ENCODE results near the gene EPB41L4B. TPM values are rescaled to one million over a fixed set of nuclear protein-coding genes. Genes with fewer than 3 reads are reported as not detected.

EPB41L4B gene
- total and polyA plus RNA-seq, 2 of the 13 experiments (the other 11 are each of a cell fraction or from before 2014, with no cell fraction given), result 17.6 to 22.1 TPM

- peak; percentile 65; the same call in 1 of the 2 replicates for TF ChIP-seq PITX1 (CRISPR knock-in tag; IDR thresholded peaks at IDR 0.05)
- no peak for TF ChIP-seq ZNF746 (CRISPR knock-in tag; IDR thresholded peaks at IDR 0.05)
- no peak for TF ChIP-seq PCBP2 (optimal IDR thresholded peaks at IDR 0.05; ENCODE audit: low read depth, low read length, poor library complexity, severe bottlenecking)
- TF ChIP-seq CEBPG (CRISPR knock-in tag; IDR thresholded peaks at IDR 0.05), result peak; percentile 74
- no peak; the same call in 1 of the 2 replicates for TF ChIP-seq ATF7-NPFF (CRISPR knock-in tag; IDR thresholded peaks at IDR 0.05; ENCODE audit: low read depth)
- no peak; the same call in none of the 2 replicates for TF ChIP-seq POGK (CRISPR knock-in tag; conservative IDR thresholded peaks at IDR 0.05)
- TF ChIP-seq HNF4A (CRISPR knock-in tag; IDR thresholded peaks at IDR 0.05), result peak; percentile 66
- TF ChIP-seq TCF7 (IDR thresholded peaks at IDR 0.05; ENCODE audit: low read depth), result peak; percentile 58; the same call in 1 of the 2 replicates
- 0 out of 2 replicates have a peak, but pooled peaks have one; percentile 17 for TF ChIP-seq RAD21 (CRISPR knock-in tag; IDR thresholded peaks at IDR 0.05)
- no peak for TF ChIP-seq ZXDC (CRISPR knock-in tag; IDR thresholded peaks at IDR 0.05)
- peak; percentile 41; the same call in 1 of the 2 replicates for TF ChIP-seq ZNF503 (CRISPR knock-in tag; IDR thresholded peaks at IDR 0.05)
- peak; percentile 40; the same call in 1 of the 2 replicates for TF ChIP-seq TFDP2 (CRISPR knock-in tag; IDR thresholded peaks at IDR 0.05)
- 0 out of 2 replicates have a peak, but pooled peaks have one; percentile 69 for TF ChIP-seq ZNF34 (CRISPR knock-in tag; IDR thresholded peaks at IDR 0.05; ENCODE audit: borderline replicate concordance)
- TF ChIP-seq POLR2A (IDR thresholded peaks at IDR 0.05; ENCODE audit: insufficient read depth in 1 of 2, low read depth in 2 of 2, low read length in 2 of 2), result no peak
- TF ChIP-seq AHDC1 (CRISPR knock-in tag; IDR thresholded peaks at IDR 0.05; ENCODE audit: borderline replicate concordance), result peak; percentile 97
- TF ChIP-seq SUZ12 (IDR thresholded peaks at IDR 0.05; ENCODE audit: low read depth, low read length), result no peak
Observed at GRCh38 chr9:109251080-109251775, 69.6 kb downstream of the EPB41L4B start (continued).

All from HepG2 (cell line).